NCI-H748 treated with DMSO at 0.1 percent for 48 hours (cell line): ENCODE results near the gene DISP2.

ENCODE experiments used
- DNase-seq: peaks from one replicate; lab custom pipeline; 2025; lab: John Stamatoyannopoulos, UW

Gene DISP2

GRCh38 chr15:40357723-40358470, at the start of gene DISP2:
Gene DISP2 (plus strand): TSS chr15:40358219. CDS start chr15:40358322, 103 bp downstream.
- DNase-seq: peak; percentile 45

GRCh38 chr15:40309344-40309862, 48.6 kb upstream of the DISP2 start:
- DNase-seq: no peak

DNA sequence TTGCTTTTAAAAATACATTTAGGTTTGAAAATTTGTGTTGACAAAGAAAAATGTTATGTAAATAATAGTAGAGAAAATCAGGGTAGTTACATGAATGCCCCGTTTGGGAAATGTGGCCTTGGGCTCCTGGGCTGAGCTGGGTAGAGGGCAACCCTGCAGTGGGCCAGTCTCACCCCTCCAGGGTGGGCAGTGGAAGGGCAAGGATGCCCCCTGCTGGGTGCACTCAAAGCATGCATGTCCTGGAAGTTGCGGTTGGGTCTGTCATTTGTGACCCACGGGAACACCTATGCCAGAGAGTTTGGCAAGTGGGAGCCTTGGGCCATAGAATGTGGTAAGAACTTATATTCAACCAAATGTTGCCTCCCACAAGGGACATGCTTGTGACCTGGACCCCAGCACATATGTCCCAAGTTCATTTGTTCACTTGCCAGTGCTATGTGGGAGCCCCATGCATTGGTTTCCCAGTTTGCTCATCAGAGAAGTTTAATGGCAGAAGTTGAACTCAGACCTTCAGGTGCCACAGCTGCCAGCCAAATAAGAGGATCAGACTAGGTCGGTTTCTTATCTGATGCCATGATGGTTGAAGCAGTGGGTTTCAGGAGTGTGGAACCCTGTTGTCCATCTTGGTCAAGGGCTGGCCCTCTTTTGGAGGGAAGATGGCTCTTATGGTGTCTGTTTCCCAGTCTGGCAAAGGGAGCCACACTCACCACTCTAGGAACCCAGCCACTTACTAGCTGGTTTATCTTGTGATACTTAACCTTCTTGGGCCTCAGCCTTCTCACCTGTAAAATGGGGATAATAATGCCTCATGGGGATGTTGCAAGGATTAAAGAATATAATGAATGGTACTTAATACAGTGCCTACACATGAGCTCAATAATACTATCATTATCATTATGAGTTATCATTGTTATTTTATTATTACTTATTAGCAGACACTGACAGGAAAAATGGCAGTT, 47.7 kb upstream of the DISP2 start:
- DNase-seq: no peak

DNA sequence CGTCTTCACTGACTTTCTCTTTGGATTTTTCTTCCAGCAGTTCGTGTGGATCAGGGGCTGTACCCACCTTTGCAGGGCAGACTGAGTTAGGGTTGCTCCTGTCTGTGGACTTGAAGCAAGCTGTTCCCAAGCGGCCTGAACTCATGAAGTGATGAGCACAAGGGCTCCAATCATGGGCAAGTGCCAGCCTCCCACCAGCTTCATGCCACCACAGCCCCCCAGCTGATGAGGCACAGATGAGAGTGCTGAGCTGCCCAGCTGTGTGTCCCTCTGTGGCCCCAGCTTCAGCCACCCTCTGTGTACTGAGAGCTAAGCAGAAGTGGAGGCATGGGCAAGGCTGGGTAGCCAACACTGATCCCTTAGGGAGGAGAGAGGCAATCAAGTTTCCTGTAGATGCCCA, 47.0 kb upstream of the DISP2 start:
- no peak for DNase-seq

DNA sequence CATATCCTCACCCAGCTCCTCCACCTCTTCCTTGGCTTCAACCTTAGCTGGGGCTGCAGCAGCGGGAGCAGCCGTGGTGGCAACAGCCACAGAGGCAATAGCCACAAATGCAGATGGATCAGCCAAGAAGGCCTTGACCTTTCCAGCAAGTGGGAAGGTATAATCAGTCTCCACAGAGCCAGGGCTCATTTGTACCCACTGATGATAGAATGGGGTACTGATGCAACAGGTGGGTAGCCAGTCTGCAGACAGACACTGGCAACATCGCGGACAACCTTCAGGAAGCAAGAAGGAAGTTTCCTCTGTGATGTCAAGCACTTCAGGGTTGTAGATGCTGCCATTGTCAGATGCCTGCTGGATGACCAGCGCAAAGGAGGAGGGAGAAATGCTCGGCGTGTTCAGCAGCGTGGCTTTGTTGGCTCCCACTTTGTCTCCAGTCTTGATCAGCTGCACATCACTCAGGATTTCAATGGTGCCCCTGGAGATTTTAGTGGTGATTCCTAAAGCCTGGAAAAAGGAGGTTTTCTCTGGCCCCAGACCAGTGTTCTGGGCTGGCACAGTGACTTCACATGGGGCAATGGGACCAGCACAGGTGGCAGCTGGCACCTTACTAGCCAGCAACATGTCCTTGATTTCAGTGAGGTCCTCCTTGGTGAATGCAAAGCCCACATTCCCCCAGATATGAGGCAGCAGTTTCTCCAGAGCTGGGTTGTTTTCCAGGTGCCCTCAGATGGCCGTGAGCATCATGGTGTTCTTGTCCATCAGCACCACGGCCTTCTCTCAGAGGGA, 45.5 kb upstream of the DISP2 start:
- DNase-seq: no peak

- peak; percentile 43 for DNase-seq
Observed at GRCh38 chr15:40313531-40314398, 44.3 kb upstream of the DISP2 start.

DNA sequence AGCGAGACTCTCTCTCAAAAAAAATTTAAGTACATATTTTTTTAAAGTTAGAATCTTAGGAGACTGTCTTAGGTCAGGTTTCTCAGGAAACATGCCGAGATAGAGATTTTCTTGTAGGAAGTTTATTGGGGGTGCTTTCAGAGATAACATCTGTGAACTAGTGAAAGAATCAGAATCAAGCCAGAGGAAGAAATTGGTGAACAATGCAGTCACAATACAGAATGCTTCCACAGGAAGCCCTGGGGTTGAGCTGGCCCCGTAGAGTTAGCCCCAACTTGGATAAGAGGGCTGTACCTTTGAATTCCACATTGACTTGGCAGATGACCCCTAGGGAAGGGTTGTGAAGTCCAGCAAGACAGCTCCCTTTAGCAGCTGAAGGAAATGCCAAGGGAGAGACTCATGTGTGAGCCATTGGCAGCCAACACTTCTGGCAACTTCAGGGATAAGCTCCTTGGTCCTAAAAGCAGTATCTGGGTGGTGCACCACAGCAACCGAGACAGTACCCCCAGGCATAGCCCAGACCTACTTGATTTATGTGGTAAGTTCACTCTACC, 43.2 kb upstream of the DISP2 start:
- no peak for DNase-seq

- no peak for DNase-seq
Observed at GRCh38 chr15:40316931-40317330, 41.1 kb upstream of the DISP2 start.

DNA sequence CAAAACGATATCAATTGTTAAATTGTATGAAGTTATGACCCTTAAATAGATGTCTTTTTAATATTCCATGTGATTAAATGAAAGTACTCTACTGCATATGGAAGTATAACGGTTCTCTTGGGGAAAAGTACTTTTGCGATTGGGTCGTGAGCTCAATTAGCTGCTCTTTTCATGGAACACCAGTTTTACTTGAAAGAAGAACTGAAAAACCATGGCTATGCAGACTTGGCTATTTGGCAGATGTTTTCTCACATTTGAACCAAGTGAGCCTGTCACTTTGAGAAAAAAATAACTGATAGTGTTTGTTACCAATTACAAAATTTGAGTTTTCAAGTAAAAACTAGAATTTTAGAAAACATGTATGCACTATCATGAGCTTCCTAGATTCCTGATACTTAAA, 40.4 kb upstream of the DISP2 start:
- DNase-seq: no peak

GRCh38 chr15:40320409-40320808, 37.6 kb upstream of the DISP2 start:
- DNase-seq: no peak

GRCh38 chr15:40320931-40321371, 37.1 kb upstream of the DISP2 start:
- DNase-seq: peak; percentile 51

- no peak for DNase-seq
Observed at GRCh38 chr15:40322531-40323238, 35.3 kb upstream of the DISP2 start.

DNA sequence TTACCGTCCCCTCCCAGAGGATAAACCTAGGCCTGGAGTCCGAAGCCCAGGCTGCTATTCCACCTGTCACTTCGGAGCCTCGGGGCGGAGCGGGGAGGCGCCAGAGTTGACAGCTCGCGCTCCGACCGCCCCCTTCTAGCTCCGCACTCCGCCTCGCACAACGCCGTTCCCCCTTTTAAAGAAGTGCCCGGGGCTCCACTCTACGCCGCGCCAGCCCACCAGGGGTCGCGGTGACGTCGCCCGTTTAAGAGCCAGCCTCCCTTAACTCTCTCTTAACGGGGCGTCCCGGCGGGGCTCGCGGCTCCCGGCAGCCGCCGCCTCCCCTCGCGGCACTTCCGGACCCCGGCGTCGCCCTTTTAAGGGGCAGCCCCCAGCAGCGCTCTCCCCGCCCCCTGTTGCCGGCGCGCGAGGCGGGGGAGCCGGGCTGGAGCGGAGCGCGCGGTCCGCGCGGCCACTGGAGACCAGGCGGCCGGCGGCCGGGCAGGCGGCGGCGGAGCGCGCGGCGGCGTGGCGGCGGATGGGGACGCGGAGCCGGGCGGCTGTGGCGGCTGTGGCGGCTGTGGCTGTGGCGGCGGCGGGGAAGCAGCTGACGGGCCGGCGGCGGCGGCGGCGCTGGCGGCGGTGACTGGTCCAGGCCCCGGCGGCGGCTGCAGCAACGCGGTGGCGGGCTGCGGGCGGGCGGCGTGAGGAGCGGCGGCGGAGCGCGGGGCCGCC, 34.6 kb upstream of the DISP2 start, which contains the start of gene INAFM2:
Gene INAFM2, plus strand, starts transcription at position 454 of the 714 bp plus-strand sequence. CDS start 364 bp downstream, outside the sequence.
- peak; percentile 78 for DNase-seq

DNA sequence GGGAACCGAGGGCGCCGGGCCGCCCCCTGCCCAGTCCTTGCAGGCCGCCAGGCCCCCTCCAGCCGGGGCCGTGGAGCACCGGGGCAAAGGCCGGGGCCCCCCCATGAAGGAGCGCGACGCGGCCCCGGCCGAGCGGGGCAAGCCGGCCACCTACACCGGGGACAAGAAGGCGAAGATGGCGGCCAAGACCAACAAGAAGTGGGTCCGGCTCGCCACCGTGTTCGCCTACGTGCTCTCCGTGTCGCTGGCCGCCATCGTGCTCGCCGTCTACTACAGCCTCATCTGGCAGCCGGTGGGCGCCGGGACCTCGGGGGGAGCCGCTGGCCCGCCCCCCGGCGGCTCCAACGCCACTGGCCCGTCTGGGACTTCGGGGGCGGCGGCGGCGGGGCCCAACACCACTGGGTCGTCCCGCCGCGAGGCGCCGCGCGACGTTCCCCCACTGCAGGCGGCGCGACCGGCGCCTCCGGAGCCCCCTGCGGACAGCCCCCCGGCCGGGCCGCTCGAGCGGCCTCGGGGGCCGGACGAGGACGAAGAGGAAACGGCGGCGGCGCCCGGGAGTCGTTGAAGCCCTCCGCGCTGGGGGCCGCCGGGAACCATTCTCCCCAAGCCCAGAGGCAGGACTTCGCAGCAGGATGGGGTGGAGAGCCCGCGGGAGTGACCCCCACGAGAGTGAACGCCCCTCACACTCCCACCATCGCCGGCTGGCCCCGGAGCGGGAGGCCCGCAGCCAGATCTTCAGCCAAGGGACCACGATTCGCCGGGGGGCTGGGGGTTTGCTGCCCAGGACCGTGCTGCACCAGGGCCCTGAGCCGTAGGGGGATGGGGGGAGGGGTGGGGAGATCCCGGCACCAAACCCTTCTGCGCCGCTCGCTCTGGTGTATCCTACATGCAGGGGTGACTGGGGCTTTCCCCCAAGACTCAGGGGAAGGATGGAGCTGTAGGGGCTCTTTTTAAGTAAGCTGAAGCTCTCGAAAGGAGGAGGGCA, 33.8 kb upstream of the DISP2 start:
- DNase-seq: no peak

DNA sequence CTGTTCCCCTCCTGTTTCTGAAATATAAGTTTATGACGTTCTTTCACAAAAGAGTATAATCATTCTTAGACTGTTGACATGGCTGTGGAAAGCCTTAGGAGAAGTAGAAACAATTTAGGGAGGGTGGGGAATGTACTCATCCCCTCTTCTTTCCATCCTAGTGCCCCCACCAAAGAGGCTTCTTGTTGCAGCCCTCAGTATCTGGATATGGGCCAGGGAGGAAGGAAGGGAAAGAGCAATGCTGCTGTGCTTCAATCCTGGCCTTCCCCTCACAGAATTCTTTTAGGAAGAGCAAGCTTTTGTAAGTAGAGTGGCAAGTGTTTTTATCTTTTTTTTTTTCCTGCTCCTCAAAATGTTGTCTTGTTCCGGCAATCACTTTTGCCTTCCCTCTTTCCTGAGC, 32.8 kb upstream of the DISP2 start:
- no peak for DNase-seq

DNA sequence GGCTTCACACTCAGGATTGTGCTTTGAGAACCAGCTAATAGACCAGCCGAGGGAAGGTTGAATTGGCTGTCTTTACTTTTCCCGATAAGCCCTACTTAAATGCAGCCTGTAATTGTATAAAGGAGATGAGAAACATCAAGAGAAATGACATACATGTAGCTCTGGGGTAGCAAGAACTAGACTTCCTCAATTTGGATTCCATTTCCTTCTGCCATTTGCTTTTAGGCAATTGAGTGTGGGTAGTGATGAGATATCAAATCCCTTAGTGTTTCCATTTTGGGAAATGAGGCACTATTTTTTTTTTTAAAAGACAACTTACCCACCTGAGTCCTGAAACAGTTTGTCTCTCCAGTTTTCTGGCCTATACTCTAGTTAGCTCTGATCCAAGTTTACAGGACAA, 32.3 kb upstream of the DISP2 start:
- no peak for DNase-seq

DNA sequence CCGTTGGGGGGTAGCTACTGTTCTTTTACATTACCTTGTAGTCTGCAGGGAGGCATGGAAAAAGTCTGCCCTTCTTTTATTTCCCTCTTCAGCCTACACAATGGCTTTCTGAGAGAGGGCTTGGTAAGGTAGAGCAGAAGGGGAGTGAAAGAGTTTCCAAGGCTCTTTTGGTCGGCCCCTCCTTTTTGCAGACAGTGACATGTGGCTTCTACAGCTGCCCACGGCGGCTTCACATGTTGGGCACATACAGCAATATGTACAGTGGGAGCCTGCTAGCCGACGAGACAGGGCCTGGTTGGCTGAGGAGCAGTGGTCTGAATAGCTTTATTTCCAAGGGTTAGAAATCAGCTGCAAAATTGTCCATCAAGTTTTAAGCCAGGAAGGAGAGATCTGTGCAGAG, 30.6 kb upstream of the DISP2 start:
- DNase-seq: no peak

- DNase-seq: no peak
Observed at GRCh38 chr15:40328176-40328575, 29.8 kb upstream of the DISP2 start.
